GM18520 (cell line): ENCODE measurements around the gene EMX2.
"Not testable (repeated sequence)": the region's sequence is repeated elsewhere in the genome, so short reads cannot be mapped to it uniquely, and the experiment has no call there.

Experiments used
- ATAC-seq: cut with Tn5 transposase; IDR thresholded peaks from one replicate; pipeline ENCODE4 v1.9.1; 2021; ENCODE audit not compliant: unreplicated experiment

Gene EMX2

DNA sequence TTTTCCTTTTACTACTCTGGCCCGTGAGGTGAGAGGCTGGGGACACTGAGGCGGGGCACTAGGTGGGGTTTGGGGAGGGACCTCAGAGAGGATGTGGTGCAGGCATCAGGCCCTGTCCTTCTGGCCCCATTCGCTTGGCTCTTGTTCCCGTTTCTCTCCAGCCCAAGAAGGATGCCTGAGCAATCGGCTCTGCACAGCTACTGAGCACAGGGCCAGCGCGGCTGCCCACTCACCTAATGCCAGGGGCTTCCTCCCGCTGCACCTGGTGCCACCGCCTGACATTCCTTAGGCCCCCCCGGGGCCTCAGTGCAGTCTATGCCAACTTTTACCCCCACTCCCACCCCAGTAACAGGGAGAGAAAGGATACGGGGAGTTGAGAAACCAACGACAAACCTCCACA, 12.5 kb downstream of the EMX2 start:
- ATAC-seq, result no peak

DNA sequence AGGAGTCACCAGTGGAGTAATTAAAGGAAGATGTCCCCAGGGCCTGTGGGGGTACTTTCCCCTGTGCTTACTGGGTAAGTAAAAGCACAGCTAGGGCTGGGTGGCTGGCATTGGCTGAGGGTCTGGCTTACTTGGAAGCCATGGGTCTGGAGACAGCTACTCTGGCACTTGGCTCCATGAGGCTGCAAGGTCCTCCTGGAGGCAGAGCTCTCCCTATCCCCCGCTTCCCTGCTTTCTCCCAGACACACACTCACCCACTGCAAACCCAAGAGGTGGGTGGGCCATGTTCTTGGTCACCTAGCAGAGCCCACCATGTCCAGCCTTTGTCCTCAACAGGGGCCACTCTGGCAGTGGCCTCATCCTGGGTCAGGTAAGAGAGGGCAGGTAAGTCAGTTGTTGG, 13.3 kb downstream of the EMX2 start:
- ATAC-seq, result no peak

DNA sequence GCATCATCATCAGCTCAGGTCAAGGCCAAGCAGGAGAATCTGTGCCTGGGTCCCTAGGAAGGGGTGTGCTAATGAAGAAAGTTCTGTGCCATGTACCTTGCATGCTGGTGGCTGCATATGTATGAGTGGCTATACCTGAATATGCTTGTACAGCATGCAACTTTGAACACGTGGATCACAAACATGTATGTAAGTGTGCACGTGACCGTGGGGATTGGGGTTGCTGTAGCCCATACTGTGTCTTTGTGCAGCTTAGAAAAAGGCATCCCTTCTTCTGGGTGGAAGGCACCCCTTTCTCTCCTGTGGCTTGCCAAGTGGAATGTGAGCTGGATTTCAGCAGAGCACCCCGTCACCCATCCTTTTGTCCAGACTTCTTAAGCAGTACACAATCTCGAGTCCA, 13.8 kb downstream of the EMX2 start:
- no peak for ATAC-seq

DNA sequence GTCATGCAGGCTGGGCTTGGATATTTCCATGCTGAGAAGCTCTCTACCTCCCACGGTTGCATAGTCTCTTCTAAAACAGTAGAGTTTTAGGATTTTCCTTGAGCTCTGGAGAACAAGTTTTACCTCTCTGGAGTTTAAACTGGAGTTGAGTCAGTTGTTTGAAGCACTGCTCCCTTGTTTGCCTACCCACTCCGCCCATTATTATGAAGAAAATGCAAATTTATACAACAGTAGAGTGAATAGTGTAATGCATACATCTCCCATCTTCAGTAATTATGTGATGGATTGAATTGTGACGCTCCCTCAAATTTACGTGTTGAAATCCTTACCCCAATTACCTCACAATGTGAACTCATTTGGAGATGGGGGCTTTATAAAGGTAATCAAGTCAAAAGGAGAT, 17.2 kb downstream of the EMX2 start:
- ATAC-seq, result no peak

DNA sequence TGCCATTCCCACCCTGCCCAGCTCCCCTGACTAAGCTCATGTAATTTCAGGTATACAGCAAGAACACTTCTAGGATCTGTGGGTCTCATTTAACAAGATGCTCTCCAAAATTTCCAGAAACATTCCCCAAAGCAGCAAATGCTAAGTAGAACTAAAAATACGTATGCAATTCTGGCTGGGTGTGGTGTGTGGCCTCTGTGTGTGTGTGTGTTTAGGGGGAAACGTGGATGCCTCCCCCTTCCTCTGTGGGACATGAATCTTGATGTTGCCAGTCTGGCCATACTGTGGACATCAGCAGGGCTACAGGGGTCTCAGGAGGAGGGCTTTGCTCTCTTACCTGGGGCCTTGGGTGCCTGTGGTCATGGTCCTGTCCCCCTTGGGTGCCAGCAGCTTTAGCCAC, 18.4 kb downstream of the EMX2 start:
- ATAC-seq, result no peak

DNA sequence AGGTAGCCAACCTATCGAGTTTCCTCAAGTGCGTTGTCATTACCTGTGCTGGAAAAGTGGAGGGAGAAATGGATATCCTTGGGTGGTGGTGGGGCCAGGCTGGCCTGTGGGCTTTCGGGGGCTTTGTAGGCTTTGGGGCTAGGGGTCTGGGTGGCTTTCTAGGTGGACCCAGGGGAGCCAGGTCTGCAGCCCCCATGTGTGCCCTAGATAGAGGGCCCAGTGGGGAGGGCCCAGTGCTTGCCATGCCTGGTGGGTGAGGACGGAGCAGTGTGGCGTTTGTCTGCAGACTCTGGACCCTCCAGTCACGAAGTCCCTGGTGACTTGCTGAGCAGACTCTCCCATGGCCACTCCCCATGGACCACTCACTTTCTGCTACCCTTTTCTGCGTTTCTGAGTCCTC, 19.7 kb downstream of the EMX2 start:
- ATAC-seq, result no peak

DNA sequence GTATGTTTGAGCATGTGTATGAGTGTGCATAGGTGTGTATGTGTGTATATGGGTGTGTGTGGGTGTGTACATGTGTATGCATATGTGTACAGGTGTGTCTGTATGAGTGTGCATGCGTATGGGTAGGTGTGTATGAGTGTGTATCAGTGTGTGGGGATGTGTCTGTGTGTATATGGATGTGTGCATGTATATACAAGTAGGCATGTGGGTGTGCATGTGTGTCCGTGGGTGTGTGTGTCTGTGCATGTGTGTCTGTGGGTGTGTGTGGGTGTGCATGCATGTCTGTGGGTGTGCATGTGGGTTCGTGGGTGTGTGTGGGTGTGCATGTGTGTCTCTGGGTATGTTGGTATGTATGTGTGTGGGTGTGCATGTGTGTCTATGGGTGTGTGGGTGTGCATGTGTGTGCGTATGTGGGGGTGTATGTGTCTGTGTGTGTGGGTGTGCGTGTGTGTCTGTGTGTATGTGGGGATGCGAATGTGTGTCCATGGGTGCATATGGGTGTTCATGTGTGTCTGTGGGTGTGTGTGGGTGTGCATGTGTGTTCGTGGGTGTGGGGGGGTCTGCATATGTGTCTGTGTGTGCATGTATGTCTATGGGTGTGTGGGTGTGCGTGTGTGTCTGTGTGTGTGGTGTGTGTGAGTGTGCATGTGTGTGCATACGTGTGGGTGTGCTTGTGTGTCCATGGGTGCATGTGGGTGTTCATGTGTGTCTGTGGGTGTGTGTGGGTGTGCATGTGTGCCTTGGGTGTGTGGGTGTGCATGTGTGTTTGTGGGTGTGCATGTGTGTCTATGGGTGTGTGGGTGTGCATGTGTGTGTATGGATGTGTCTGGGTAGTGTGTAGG, 20.6 kb downstream of the EMX2 start:
- no peak for ATAC-seq

DNA sequence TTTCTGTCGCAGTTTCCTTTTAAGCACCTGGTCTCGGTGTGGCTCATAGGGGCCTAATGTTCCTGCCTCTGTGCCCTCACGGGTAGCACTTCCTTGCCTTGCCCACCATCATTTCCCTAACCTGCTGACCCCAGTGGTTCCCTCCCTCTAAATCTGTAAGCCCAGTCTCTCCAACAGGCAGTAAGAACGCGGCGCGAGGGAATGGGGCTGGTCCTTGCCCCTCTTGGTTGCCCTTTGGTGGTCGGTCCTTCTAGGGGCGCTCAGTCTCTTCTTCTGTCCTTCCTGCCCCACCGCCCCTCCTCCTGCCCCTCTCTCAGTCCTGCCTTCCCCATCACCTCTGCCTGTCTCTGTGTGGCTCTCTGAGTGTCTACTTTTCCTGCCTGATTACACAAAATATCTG, 21.2 kb downstream of the EMX2 start:
- no peak for ATAC-seq

DNA sequence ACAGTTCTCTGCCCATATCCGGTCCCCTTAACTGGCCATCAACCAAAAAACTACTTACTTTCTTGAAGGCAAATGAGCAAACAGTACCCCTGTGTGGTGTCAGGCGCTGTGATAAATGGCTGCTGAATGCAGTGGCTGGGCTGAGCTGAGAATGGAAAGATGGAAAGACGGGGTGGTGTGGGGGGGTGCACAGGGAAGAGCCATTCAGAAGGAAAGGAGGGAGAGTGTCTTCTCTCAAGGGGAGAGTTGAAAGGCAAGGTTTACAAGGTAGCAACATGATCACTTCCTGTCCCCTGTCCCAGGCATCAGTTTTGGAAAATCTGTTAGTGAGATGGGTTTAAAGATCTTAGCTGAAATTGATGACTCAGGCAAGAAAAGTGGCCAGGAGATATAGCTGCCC, 22.5 kb downstream of the EMX2 start:
- no peak for ATAC-seq

DNA sequence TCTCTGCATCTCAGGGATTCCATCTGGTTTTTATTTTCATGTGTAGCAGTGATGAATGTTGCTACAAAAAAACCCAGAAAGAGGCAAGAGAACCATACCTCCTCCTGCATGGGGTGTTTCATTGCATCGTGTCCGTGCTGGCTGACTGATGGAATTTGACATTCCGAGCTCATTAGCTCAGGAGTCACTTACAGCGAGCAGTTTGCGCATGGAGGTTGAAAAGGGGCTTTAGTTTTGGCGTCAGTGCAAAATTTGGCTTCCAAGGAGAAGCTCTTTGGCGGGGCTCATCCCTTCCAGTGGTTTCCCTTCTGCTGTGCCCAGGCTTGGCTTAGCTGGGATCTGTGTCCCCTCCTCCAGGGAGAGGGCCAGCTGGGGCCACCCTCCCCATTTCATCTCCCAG, 25.8 kb downstream of the EMX2 start:
- ATAC-seq, result no peak

DNA sequence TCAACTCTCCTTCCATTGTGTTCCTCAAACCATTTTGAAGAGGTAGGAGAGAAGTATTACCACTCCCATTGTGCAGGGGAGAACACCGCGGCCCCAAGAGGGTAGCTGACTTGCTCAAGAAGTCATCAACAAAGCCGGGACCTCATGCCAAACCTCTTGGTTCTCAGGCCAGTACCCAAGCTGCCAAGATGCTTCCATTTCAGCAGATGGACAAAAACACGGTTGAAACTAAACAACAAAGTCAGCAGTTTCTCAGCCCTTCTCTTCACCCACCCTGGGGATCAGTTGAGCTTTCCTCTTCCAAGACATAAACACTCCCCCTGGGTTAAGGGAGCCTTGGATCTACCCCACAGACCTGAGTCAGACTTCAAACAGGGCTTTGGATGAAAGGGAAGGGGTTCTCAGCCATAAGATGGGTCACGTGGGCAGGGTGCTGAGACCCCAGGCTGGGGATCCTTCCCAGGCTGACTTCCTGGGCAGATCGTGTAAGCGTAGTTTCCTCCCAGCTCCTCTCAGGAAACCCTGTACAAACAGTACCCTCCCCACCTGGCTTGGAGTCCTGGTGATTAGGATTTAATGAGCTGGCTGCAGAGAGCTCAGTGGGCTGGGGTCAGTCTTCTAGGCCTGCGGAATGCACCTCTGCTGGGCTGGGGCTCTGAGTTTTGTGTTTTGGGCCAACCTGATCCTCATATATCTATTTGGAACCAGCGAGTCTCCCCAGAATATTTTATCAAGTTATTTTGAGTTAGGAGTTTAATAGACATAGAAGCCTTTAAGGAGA, 27.3 kb downstream of the EMX2 start:
- ATAC-seq, result no peak

DNA sequence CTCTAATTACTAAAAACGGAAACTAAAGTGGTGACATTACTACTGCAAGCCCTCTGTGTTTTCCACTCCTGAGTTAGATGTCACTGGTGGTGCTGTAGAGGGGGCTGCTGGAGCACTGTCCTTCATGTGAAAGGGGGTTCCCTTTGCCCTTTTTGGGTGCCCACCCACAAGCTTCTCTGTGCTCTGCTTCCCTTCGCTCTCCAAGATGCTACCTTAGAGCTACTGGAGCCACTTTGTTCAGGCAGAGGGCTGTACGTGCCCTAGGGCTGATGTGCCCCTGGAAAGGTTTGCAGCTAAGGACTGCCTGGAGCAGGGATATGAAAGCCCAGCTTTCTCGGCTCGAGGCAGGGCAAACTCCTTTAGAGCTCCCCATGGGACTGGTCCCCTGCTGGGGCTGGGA, 28.3 kb downstream of the EMX2 start:
- no peak for ATAC-seq

DNA sequence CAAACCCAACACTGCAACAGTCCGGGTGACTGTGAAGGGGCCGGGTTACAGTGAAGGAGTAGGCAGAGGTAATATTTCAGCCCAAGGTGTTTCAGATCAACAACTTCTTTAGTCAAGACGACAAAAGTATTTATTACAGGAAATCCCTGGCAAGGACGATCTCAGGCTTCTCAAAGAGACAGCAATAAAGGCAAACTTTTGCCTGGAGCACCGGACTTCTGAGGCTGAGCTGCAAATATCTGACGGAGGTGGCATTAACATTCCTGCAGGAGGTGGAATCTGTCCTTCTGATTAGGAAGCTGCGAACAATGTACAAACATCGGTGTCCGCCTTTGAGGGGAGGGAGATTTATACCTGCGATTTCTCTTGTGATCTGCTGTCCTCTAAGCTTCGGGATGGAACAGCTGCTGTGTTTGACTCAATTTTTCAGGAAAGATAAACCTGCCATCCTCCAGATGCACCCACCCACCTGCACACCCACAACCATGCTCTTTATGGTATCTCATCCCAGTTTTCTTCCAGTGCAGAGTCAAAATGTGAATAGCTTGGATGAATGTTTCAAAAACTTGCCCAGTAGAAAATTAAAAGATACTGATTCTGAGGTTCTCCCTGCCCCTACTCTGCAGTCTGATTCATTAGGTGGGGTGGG, 32.1 kb downstream of the EMX2 start:
- ATAC-seq, result no peak

DNA sequence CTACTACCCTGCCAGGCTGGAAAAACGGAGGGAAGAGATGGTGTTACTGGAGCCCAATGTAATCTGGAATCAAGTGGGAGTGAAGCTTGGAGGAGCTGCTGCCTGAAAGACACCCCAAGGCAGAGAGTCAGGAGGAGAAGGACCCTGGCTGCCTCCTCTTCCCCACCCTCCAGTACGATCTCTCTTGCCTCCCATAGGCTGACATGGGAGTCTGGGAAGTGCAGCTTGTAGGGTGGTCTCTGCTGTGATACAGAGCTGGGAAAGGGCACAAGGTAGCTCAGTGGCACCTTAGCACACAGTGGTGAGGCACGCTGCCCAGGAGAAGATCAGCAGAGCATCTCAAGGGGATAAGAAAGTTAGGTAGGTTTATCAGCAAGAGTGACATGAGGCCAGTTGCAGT, 35.9 kb downstream of the EMX2 start:
- no peak for ATAC-seq

DNA sequence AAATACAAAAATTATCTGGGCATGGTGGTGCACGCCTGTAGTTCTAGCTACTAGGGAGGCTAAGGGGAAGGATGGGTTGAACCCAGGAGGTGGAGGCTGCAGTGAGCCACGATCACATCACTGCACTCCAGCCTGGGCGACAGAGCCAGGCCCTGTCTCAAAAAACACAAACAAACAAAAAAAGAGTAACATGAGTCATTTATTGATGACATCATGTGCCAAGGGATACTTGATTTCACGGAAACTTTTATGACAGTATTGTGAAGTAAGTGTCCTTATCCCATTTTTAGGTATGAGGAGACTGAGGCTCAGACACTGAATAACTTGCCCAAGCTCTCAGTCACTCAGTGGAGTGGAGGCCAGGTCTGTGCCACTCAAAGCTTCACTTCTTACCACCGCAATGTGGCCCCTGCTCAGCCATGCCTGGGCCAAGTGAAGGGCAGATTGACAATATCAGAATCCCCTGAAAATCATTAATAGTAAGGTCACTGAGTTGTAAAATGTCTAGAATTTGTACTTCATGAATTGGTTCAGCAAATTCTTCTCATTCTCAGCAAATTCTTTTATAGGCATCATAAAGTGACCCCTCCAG, 36.5 kb downstream of the EMX2 start:
- ATAC-seq, result no peak

DNA sequence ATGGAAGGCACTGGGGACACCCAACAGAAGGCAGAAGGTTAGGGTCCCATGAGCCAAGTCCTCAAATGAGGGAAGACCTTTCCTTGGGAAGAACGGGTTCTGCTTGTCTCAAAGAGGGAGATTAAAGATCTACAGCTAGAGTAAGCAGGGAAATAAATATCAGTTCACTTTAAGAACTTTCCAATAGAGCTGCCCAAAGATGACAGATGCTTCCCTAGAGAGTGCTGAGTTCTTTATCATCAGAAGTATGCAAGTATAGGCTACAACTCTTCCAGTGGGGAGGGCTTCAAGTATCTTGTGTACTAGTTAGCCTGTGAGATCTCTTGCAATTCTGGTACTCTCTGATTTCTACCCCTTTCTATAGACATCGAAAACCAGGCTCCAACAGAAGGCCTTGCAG, 39.4 kb downstream of the EMX2 start:
- ATAC-seq, result no peak

DNA sequence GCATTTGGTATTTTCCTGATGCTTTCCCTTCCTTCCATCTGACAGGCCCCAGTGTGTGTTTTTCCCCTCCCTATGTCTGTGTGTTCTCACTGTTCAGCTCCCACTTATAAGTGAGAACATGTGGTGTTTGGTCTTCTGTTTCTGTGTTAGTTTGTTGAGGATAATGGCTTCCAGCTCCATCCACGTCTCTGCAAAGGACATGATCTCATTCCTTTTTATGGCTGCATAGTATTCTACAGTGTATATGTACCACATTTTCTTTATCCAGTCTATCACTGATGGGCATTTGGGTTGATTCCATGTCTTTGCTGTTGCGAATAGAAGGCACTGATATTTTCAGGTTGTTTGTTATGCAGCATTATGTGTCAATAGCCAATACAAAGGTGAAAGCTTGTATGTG, 42.3 kb downstream of the EMX2 start:
- ATAC-seq, result not testable (repeated sequence)

DNA sequence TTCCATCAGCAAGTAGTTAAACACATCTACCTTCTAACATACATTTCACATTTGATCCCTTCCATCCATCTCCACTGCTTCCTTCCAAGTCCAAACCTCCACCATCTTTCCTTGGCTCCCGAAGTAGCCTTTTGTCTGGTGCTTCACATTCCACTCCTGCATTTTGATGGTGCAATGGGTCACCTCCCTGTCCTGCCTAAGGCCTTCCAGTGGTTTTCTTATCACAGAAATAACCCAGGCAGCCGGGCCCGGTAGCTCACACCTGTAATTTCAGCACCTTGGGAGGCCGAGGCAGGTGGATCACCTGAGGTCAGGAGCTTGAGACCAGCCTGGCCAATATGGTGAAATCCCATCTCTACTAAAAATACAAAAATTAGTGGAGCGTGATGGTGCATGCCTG, 44.5 kb downstream of the EMX2 start:
- no peak for ATAC-seq

DNA sequence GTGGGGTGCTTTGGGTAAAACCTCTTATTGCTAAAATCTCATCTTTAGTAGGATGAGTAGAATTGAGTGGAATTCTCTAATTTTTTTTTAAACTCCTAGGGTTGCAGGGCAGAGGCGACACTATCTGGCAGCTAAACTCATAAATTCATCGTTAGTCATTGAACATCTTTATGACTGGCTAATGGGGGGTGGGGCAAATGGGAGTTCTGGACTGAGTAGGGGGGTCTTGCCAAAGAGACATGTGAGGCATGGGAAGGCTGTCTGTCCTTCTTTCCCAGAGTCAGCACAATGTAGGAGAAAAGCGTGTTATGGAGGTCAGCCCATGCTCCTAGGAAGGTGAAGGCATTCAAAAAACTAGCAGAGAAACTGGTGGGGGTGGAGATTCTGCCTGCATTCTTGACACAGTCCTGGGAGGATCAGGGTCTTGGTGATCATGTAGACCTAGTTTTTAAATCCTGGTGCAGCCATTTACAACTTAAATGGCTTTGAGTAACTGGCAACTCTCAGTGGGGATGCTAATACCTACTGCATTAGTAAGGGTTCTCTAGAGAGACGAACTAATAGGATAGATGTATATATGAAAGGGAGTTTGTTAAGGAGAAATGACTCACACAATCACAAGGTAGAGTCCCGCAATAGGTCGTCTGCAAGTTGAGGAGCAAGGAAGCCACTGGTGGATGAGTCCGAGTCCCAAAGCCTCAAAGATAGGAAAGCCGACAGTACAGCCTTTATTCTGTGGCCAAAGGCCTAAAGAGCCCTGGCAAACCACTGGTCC, 47.7 kb downstream of the EMX2 start:
- ATAC-seq, result no peak

DNA sequence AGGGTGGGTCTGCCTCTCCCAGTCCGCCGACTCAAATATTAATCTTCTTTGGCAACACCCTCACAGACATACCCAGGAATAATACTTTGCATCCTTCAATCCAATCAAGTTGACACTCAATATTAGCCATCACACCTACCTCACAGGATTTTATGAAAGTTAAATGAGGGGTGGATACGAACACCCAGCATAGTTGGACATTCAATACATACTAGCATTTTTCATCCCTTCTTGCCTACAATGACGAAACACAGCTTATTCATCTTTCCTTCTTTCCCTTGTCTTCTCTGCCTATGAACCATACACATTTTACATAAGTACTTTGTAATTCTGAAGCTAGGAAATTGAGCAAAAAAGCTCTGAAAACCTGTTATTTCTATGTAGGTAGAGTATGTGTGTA, 48.5 kb downstream of the EMX2 start:
- no peak for ATAC-seq

DNA sequence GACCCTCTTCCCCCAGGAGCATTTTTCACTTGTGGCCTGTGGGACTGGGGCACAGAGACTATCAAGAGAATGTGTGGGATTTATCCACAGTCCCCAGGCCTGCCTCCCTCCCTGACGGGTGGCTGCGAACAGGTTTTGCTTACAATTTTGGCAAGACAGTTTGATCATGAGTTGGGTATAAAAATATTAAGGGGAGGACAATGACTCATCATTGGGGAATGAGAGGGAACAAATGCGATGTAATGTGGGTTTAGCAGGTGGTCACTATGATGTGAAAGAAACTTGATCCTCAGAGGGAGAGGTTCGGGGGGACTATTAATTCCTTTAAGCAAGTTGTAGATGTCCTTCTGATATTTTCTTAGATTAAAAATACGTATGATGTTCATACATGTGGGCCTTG, 52.2 kb downstream of the EMX2 start:
- no peak for ATAC-seq
